ENCODE data around the gene AGR2. TPM values are rescaled to one million over a fixed set of nuclear protein-coding genes. Genes with fewer than 3 reads are reported as not detected.

Gene AGR2
- total RNA-seq, 1 experiment from 2014 or later, result not detected

DNA sequence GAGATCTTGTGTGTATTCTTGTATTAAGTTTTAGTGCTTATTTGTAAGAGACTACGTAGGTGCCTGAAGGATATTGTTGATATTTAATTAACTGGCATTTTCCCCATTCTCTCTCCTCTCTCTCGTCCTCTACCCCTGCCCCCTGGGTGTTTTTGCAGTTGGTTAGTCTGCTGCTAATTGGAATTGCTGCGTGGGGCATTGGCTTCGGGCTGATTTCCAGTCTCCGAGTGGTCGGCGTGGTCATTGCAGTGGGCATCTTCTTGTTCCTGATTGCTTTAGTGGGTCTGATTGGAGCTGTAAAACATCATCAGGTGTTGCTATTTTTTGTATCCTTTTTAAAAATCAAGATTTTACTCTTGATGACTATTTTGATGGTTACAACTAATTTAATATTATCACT is 28.7 kb downstream of the AGR2 start:
- Histone ChIP-seq H2BK20ac (ENCODE audit: low read depth, low read length, poor library complexity, severe bottlenecking) (no peak overlapping the region), H2BK15ac (ENCODE audit: low read depth, low read length) (no peak overlapping the region), H3K79me1 (ENCODE audit: insufficient read depth, low read depth, low read length, poor library complexity, severe bottlenecking) (no peaks in the 10 kb centered on the region), H3K9me3 (ENCODE audit: control insufficient read depth, low read depth, low read length) (no peaks in the 10 kb centered on the region), H3K56ac (ENCODE audit: insufficient read length, low read depth, low read length) (no peak overlapping the region), H3T11ph (ENCODE audit: low read length) (no peak overlapping the region), H3K23me2 (ENCODE audit: insufficient read length, low read depth, low read length, poor library complexity, severe bottlenecking) (no peaks in the 10 kb centered on the region), H4K20me1 (ENCODE audit: control insufficient read depth, insufficient read depth, insufficient read length) (no peaks in the 10 kb centered on the region), H3K79me2 (ENCODE audit: insufficient read depth, low read length) (no peaks in the 10 kb centered on the region), H3K23ac (ENCODE audit: insufficient read length, low read depth, low read length) (no peak overlapping the region), H2BK120ac (ENCODE audit: low read depth, low read length, poor library complexity, severe bottlenecking) (no peak overlapping the region), H2AK5ac (ENCODE audit: insufficient read length, low read length) (no peak overlapping the region), H3K27me3 (ENCODE audit: insufficient read depth, low read length) (no peaks in the 10 kb centered on the region), H3K18ac (ENCODE audit: insufficient read length, low read depth, low read length) (no peak overlapping the region), H4K5ac (ENCODE audit: insufficient read length, low read depth, low read length) (no peak overlapping the region), H3K4me2 (ENCODE audit: insufficient read depth, insufficient read length, low read length) (no peak overlapping the region), H4K8ac (replicated peaks; ENCODE audit: insufficient read length, low read depth, low read length) (no peak overlapping the region), H3K14ac (ENCODE audit: insufficient read depth, low read length) (no peak overlapping the region), H2AFZ (ENCODE audit: low read length) (no peak overlapping the region), H3K9ac (ENCODE audit: extremely low read depth, insufficient read length, low read length) (no peak overlapping the region), H3K4me1 (ENCODE audit: insufficient read depth, low read length) (no peaks in the 10 kb centered on the region; the same call in 1 of the 2 replicates), H2BK12ac (ENCODE audit: insufficient read length, low read depth, low read length) (no peak overlapping the region), H2BK5ac (ENCODE audit: insufficient read length, low read length) (no peak overlapping the region), H3K4ac (ENCODE audit: low read depth, low read length) (no peak overlapping the region), H4K91ac (ENCODE audit: insufficient read length, low read depth, low read length) (no peak overlapping the region), H3K27ac (ENCODE audit: insufficient read length, low read depth, low read length) (no peak overlapping the region)
- no peaks in the 10 kb centered on the region for H3K27me3 Mint-ChIP-seq (ENCODE audit: low read depth)
- H3K27ac Mint-ChIP-seq, result no peak overlapping the region; a peak in 2 of 7 replicates
- H3K4me3 Mint-ChIP-seq, result no peak overlapping the region
- H3K36me3 Mint-ChIP-seq (ENCODE audit: insufficient read depth in 1 of 3, low read depth in 3 of 3), result no peaks in the 10 kb centered on the region
- DNase-seq, result no peak
- no peaks in the 10 kb centered on the region for H3K9me3 Mint-ChIP-seq
- H3K4me1 Mint-ChIP-seq, result peaks cover 24 to 27% of the 10 kb centered on the region in 2 experiments
- TF ChIP-seq, protein P1, sequence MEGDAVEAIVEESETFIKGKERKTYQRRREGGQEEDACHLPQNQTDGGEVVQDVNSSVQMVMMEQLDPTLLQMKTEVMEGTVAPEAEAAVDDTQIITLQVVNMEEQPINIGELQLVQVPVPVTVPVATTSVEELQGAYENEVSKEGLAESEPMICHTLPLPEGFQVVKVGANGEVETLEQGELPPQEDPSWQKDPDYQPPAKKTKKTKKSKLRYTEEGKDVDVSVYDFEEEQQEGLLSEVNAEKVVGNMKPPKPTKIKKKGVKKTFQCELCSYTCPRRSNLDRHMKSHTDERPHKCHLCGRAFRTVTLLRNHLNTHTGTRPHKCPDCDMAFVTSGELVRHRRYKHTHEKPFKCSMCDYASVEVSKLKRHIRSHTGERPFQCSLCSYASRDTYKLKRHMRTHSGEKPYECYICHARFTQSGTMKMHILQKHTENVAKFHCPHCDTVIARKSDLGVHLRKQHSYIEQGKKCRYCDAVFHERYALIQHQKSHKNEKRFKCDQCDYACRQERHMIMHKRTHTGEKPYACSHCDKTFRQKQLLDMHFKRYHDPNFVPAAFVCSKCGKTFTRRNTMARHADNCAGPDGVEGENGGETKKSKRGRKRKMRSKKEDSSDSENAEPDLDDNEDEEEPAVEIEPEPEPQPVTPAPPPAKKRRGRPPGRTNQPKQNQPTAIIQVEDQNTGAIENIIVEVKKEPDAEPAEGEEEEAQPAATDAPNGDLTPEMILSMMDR (conservative IDR thresholded peaks at IDR 0.05), result no peak
- no CpG with 5 or more reads among the region's 7 CpGs for WGBS (ENCODE audit: extremely low coverage, insufficient read length, low lambda C conversion rate)
